Prostate gland (tissue), 2 donors: Measurements from ENCODE around the gene CSNK1E.
A peak's percentile ranks its signal among the peaks of the same experiment; 100 is the strongest.

Experiments
- CTCF ChIP-seq, 4 experiments: fragments of 200-600 bp in 2 of 4; fragments of 450-650 bp in 2 of 4; sonication (generic) in 2 of 4; IDR thresholded peaks; 1 replicate in 3 of 4; 2 replicates in 1 of 4; pipeline ENCODE4 v1.5.1; 2016 to 2019; ENCODE audit warnings: antibody characterized with exemption in 4 of 4, mild to moderate bottlenecking in 2 of 4, moderate library complexity in 2 of 4
- POLR2A ChIP-seq: fragments of 450-650 bp; IDR thresholded peaks from one replicate; pipeline ENCODE4 v1.6.1; 2016; ENCODE audit warnings: antibody characterized with exemption, mild to moderate bottlenecking

DNA sequence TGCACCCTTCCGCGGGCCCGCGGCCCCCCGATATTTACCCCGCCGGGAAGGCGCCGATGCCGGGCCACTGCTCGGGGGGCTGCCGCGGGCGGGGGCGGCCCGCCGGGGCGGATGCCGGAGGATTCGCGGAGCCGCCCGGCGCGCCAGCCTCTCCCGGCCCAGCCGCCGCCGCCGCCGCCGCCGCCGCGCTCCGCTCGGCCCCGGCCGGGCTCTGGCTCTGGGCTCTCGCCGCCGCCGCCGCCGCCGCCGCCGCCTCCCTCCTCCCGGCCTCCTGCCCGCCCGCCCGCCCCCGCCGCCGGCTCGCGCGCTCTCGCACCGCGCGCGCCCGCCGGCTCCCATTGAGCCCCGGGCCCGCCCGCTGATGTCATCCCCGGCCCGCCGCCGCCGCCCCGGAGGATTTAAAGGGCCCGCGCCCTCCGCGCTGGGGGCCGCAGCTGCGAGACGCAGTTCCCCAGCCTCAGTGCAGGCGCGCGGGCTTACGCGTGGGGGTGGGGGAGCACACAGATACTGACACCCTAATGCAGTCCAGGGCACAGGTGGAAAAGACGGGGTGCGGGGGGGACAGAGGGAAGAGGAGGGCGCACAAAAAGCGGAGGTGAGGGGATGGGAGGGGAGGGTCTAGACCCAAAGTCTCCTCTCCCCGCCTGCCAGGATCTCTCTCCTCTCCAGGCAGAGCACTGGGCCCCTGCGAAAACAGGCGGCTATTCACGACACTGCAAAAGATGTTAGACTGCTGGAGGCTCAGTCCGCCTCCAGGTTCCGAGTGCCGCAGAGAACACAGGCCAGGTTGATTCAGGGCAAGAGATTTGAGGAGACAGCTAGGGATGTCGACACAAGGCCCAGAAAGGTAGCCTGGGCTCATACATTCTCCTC is at the start of gene CSNK1E:
- TF ChIP-seq CTCF (IDR thresholded peaks at IDR 0.05) (peak in 1 of 4 experiments; percentile 3), POLR2A (peak; percentile 67)
